Upper lobe of left lung (tissue), 6 donors: ENCODE results near the gene HOMER2. TPM values are rescaled to one million over a fixed set of nuclear protein-coding genes. Genes with fewer than 3 reads are reported as not detected.

Experiments used
- ATAC-seq, 2 donors: fragments of 200-7000 bp; cut with Tn5 transposase; one replicate each; pipeline ENCODE4 v1.9.1; 2022; ENCODE audit warnings: mild to moderate bottlenecking in 2 of 2, moderate library complexity in 2 of 2; ENCODE audit not compliant: low FRiP score in 2 of 2
- DNase-seq, 2 donors: peaks; one replicate each; pipeline ENCODE4 v3.0.0-alpha.2; 2019 to 2020
- H3K27ac ChIP-seq, 4 donors: fragments of 200-600 bp; sonication (generic); one replicate each; pipeline ENCODE4 v1.5.1; 2016 to 2019
- H3K27me3 ChIP-seq, 4 donors: fragments of 200-600 bp; sonication (generic); one replicate each; pipeline ENCODE4 v1.5.1; 2017 to 2019
- H3K36me3 ChIP-seq, 4 donors: fragments of 200-600 bp; sonication (generic); one replicate each; pipeline ENCODE4 v1.5.1; 2016 to 2019
- H3K4me1 ChIP-seq, 4 donors: fragments of 200-600 bp; sonication (generic); one replicate each; pipeline ENCODE4 v1.5.1; 2018 to 2019
- H3K4me3 ChIP-seq, 4 donors: fragments of 200-600 bp; sonication (generic); one replicate each; pipeline ENCODE4 v1.5.1; 2017 to 2019; ENCODE audit warnings: mild to moderate bottlenecking in 2 of 4, moderate library complexity in 1 of 4
- H3K9me3 ChIP-seq, 4 donors: fragments of 200-600 bp; sonication (generic); one replicate each; pipeline ENCODE4 v1.5.1; 2018 to 2019
- CTCF ChIP-seq, 6 experiments: fragments of 450-650 bp in 4 of 6; fragments of 200-600 bp in 2 of 6; sonication (generic) in 2 of 6; IDR thresholded peaks; one replicate each; pipeline ENCODE4 v1.5.1; 2016 to 2019; ENCODE audit warnings: antibody characterized with exemption in 6 of 6
- EP300 ChIP-seq, 4 donors: sonication (generic); formaldehyde crosslinking; IDR thresholded peaks; one replicate each; pipeline ENCODE4 v1.5.1; 2017; ENCODE audit warnings: antibody characterized with exemption in 4 of 4, control low read depth in 2 of 4
- POLR2A ChIP-seq, 4 donors: fragments of 450-650 bp; IDR thresholded peaks; one replicate each; pipeline ENCODE4 v1.5.1; 2016 to 2017; ENCODE audit warnings: antibody characterized with exemption in 4 of 4, mild to moderate bottlenecking in 2 of 4
- POLR2AphosphoS5 ChIP-seq, 2 donors: sonication (generic); formaldehyde crosslinking; IDR thresholded peaks; one replicate each; pipeline ENCODE4 v1.5.1; 2017; ENCODE audit warnings: antibody characterized with exemption in 2 of 2
- WGBS, 2 donors: methylation state at CpG; one replicate each; pipeline ENCODE4 v1.1.5; 2017 to 2018; 5-methylcytosine and 5-hydroxymethylcytosine counted together
- total RNA-seq, 6 donors: library from RNA; depleted of rRNA in 4 of 6; stranded (reverse); fragments of >200 nt in 4 of 6; gene quantifications; one replicate each; pipeline versions ENCODE4 v1.1.0 to v1.2.1, GENCODE V29; 2016 to 2021
- donor health status: DM: no; HTN: no; CAD: no; lungs with moderate emphysema.
- donor health status: DM: no; HTN: yes; CAD: no; lungs with severe emphysema.

HOMER2 gene
- total RNA-seq, 6 donors from 2014 or later = 11.3 to 76.5 (median 26.5) TPM

GRCh38 chr15:82963471-82964341 is 11.2 kb upstream of the HOMER2 start:
- ATAC-seq = peak in 1 of 2 donors; percentile 68
- Histone ChIP-seq H3K4me1 (no peaks in the 10 kb centered on the region), H3K9me3 (no peaks in the 10 kb centered on the region), H3K36me3 (no peaks in the 10 kb centered on the region), H3K4me3 (no peak overlapping the region), H3K27me3 (no peaks in the 10 kb centered on the region), H3K27ac (no peak overlapping the region)
- WGBS, 2 donors = 88 to 90% methylated on average over 7 of the region's 7 CpGs
- TF ChIP-seq CTCF (IDR thresholded peaks at IDR 0.05) (no peak), POLR2AphosphoS5 (IDR thresholded peaks at IDR 0.05) (no peak), POLR2A (IDR thresholded peaks at IDR 0.05) (no peak), EP300 (IDR thresholded peaks at IDR 0.05) (no peak)
- DNase-seq = no peak

- Histone ChIP-seq H3K36me3 (no peaks in the 10 kb centered on the region), H3K27ac (no peak overlapping the region), H3K4me3 (no peak overlapping the region), H3K9me3 (no peaks in the 10 kb centered on the region), H3K27me3 (no peaks in the 10 kb centered on the region), H3K4me1 (no peaks in the 10 kb centered on the region)
- ATAC-seq (no peak), DNase-seq (no peak)
- 81 to 88% methylated on average over 3 of the region's 3 CpGs for WGBS, 2 donors
- TF ChIP-seq EP300 (IDR thresholded peaks at IDR 0.05) (no peak), POLR2AphosphoS5 (IDR thresholded peaks at IDR 0.05) (no peak), POLR2A (IDR thresholded peaks at IDR 0.05) (no peak), CTCF (IDR thresholded peaks at IDR 0.05) (no peak)
These were observed 8.2 kb upstream of the HOMER2 start for GRCh38 chr15:82960766-82961165.

GRCh38 chr15:82959423-82959822 is 6.9 kb upstream of the HOMER2 start:
- H3K9me3 ChIP-seq = no peaks in the 10 kb centered on the region
- no peak overlapping the region for H3K27ac ChIP-seq
- H3K36me3 ChIP-seq = no peaks in the 10 kb centered on the region
- no peak overlapping the region for H3K4me3 ChIP-seq
- TF ChIP-seq EP300 (IDR thresholded peaks at IDR 0.05) = no peak
- no peak for TF ChIP-seq POLR2A (IDR thresholded peaks at IDR 0.05)
- no peak for TF ChIP-seq CTCF (IDR thresholded peaks at IDR 0.05)
- no peak for TF ChIP-seq POLR2AphosphoS5 (IDR thresholded peaks at IDR 0.05)
- WGBS, 2 donors = 90 to 96% methylated on average over 5 of the region's 5 CpGs
- no peak for DNase-seq
- no peak for ATAC-seq
- no peaks in the 10 kb centered on the region for H3K27me3 ChIP-seq
- no peaks in the 10 kb centered on the region for H3K4me1 ChIP-seq

GRCh38 chr15:82958638-82959037 is 6.1 kb upstream of the HOMER2 start:
- 88 to 100% methylated on average over 1 of the region's 1 CpG for WGBS, 2 donors
- TF ChIP-seq EP300 (IDR thresholded peaks at IDR 0.05) = no peak
- no peak for TF ChIP-seq CTCF (IDR thresholded peaks at IDR 0.05)
- no peak for TF ChIP-seq POLR2A (IDR thresholded peaks at IDR 0.05)
- no peak for TF ChIP-seq POLR2AphosphoS5 (IDR thresholded peaks at IDR 0.05)
- H3K4me3 ChIP-seq = no peak overlapping the region
- H3K36me3 ChIP-seq = no peaks in the 10 kb centered on the region
- ATAC-seq = no peak
- no peaks in the 10 kb centered on the region for H3K27me3 ChIP-seq
- DNase-seq = no peak
- H3K27ac ChIP-seq = no peak overlapping the region
- no peaks in the 10 kb centered on the region for H3K4me1 ChIP-seq
- H3K9me3 ChIP-seq = no peaks in the 10 kb centered on the region
